Erythroblast (primary cell): ENCODE data around the gene SACM1L.

Experiments used
- GATA1 ChIP-seq: IDR thresholded peaks from 2 replicates; pipeline ENCODE4 v1.6.1; 2011; ENCODE audit warnings: low read depth, mild to moderate bottlenecking, control low read depth, low read length, moderate library complexity
- POLR2A ChIP-seq: IDR thresholded peaks from 2 replicates; pipeline ENCODE4 v1.6.1; 2011; ENCODE audit warnings: mild to moderate bottlenecking, low read length

DNA sequence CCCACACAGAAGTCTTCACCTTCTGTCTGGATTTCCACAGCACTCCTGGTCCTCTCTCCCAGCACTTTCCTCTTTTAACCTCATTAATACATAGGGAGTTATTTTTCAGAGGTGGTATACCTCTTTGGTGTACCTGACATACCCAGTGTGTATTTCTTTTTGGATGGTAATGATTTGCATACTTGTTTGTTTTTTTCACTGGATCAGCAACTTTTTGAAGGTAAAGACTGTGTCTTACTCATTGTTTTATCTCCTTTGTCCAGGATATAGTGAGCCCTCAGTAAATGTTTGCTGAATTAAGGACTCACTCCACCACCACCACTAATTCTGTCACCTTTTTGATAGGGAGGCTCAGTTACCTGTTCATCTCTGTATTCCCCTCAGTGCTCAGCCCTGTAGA, 52.1 kb downstream of the SACM1L start:
- no peak for TF ChIP-seq POLR2A
- no peak for TF ChIP-seq GATA1
